ENCODE results near the gene PRKD3. TPM values are rescaled to one million over a fixed set of nuclear protein-coding genes. Genes with fewer than 3 reads are reported as not detected.

PRKD3 gene
- total RNA-seq, 4 donors from 2014 or later = 29.3 to 40.3 (median 38.3) TPM

DNA sequence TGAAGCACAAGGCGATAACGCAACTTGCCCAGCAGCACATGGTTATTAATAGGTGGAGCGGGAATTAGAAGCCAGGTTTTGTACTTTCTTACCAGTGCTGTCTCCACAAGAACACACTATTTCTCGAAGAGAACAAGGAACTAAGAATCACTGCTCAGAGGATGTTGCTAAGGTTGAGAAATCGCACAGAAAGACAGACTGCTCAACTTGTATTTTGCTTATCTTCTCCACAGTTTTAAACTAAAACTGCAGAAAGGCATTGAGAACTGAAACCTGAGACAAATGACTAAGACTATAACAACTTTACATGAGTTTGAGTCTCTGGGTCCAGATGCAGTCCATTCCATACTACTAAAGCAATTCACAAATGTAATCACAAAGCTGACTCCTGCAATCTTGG lies 6.2 kb downstream of the PRKD3 start:
- Histone ChIP-seq H3K27me3 (no peaks in the 10 kb centered on the region), H3K4me3 (no peak overlapping the region), H3K27ac (peak overlapping the region in 2 of 4 donors; percentile 1 to 43), H3K9me3 (no peaks in the 10 kb centered on the region), H3K36me3 (peaks cover 0 to 6% of the 10 kb centered on the region in 2 donors), H3K4me1 (peaks cover 0 to 94% (median 3%) of the 10 kb centered on the region in 3 donors)
- WGBS, 2 donors (ENCODE audit: low coverage in 1 of 2) = 30 to 50% methylated on average over 5 of the region's 5 CpGs
- ATAC-seq = no peak
- TF ChIP-seq POLR2AphosphoS5 (IDR thresholded peaks at IDR 0.05) = peak; percentile 22
- no peak for TF ChIP-seq EP300 (IDR thresholded peaks at IDR 0.05)
- TF ChIP-seq CTCF (IDR thresholded peaks at IDR 0.05) = no peak

DNA sequence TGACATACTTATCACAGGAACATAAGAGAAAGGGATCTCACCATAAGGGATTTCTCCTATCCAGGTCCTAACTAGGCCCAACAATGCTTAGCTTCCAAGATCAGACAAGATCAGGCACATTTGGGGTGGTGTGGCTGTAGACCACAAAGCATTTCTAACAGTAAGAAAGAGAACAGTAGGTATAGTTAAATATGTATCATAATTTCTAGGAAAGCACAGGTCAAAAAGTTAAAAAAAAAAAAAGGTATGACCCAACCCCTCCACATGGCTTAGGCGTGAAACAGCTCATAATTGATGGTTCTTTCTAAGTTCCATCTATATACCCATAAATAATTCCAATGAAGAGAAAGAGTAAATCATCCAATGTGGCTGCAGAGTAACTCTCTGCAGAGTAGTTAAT lies 6.9 kb downstream of the PRKD3 start:
- Histone ChIP-seq H3K4me1 (peaks cover 0 to 93% (median 3%) of the 10 kb centered on the region in 3 donors), H3K27ac (no peak overlapping the region), H3K4me3 (no peak overlapping the region), H3K9me3 (no peaks in the 10 kb centered on the region), H3K27me3 (no peaks in the 10 kb centered on the region), H3K36me3 (peaks cover 0 to 6% of the 10 kb centered on the region in 2 donors)
- TF ChIP-seq EP300 (IDR thresholded peaks at IDR 0.05) (no peak), POLR2A (IDR thresholded peaks at IDR 0.05) (no peak), CTCF (IDR thresholded peaks at IDR 0.05) (no peak), POLR2AphosphoS5 (IDR thresholded peaks at IDR 0.05) (no peak)
- ATAC-seq = no peak
- WGBS, 2 donors (ENCODE audit: low coverage in 1 of 2) = 63 to 100% methylated on average over 1 of the region's 1 CpG

DNA sequence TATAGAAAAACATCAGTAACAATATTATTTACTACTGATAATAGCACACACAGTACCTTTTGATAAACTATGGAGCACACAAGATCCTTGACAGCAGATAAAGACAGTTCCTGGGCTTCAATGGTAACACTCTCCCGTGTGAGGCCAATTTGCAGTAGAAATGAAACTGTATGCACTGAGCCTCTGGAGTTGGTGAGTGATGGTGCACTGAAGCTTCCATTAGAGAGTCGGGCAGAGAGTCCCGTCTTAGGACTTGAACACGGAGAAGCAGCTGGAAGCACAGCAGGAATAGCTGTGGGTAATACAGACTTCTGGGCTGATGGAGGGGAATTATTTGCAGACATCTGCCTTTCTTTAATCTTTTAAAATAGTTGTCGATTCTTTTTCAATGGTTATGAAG lies 8.5 kb downstream of the PRKD3 start:
- peaks cover 0 to 93% (median 8%) of the 10 kb centered on the region in 3 donors for H3K4me1 ChIP-seq

GRCh38 chr2:37315364-37315763 lies 9.3 kb downstream of the PRKD3 start:
- 85 to 88% methylated on average over 3 of the region's 3 CpGs for WGBS, 2 donors (ENCODE audit: low coverage in 1 of 2)
- Histone ChIP-seq H3K4me1 (peaks cover 0 to 93% (median 11%) of the 10 kb centered on the region in 3 donors), H3K36me3 (peaks cover 0 to 6% of the 10 kb centered on the region in 2 donors)

More for the DNA sequence above, 8.5 kb downstream of the PRKD3 start:
- no peak for ATAC-seq
- 88 to 98% methylated on average over 5 of the region's 5 CpGs for WGBS, 2 donors (ENCODE audit: low coverage in 1 of 2)
- Histone ChIP-seq H3K27ac (no peak overlapping the region), H3K4me3 (no peak overlapping the region), H3K9me3 (no peaks in the 10 kb centered on the region), H3K36me3 (peaks cover 0 to 6% of the 10 kb centered on the region in 2 donors), H3K27me3 (no peaks in the 10 kb centered on the region)
- TF ChIP-seq CTCF (IDR thresholded peaks at IDR 0.05) = no peak

More at GRCh38 chr2:37315364-37315763, 9.3 kb downstream of the PRKD3 start:
- no peak for ATAC-seq
- no peak for TF ChIP-seq CTCF (IDR thresholded peaks at IDR 0.05)
- TF ChIP-seq EP300 (IDR thresholded peaks at IDR 0.05) = no peak
- no peak for TF ChIP-seq POLR2A (IDR thresholded peaks at IDR 0.05)
- TF ChIP-seq POLR2AphosphoS5 (IDR thresholded peaks at IDR 0.05) = no peak
- no peak overlapping the region for H3K4me3 ChIP-seq
- no peaks in the 10 kb centered on the region for H3K27me3 ChIP-seq
- H3K27ac ChIP-seq = no peak overlapping the region
- no peaks in the 10 kb centered on the region for H3K9me3 ChIP-seq

Measured in gastroesophageal sphincter (tissue), 4 donors.